GM18520 (cell line): ENCODE measurements around the gene COL18A1.

Source experiments
- ATAC-seq: cut with Tn5 transposase; IDR thresholded peaks from one replicate; pipeline ENCODE4 v1.9.1; 2021; ENCODE audit not compliant: unreplicated experiment

Gene COL18A1

DNA sequence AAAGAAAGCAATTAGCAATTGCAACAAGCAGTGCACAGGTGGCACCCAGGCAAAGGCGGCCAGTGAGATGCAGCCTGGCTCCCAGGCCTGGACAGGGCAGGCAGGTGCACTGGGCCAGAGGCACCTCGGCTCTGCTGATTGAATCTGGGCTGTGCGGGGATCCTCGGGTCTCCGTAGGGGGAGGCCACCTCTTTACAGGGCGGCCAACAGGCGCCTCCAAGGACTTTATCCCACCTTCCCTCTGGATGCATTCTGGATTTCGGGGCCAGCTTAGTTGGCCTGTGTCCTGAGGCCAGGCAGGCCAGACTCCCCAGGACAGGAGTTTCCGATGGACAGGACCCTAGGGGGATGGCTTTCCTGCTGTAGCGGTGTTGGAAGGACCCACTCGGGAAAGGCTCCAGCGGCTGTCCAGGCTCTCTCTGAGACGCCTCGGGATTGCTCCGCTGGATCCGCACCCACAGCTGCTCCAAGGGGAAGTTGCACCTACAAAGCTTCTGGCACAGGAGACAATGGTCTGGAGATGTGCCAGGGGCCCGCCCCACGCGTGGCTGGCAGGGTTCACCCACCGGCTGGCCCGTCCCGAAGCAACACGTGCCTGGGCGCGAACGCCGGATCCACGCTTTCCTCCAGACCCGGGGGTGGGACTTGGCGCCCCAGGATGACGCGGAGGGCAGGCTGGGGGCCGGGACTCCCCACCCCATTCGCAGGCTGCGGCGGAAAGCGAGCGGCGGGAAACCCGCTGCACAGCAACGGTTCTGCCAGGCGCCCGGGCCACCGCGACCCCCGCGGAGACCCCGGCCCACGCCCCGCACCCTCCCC lies 136.5 kb downstream of the COL18A1 start:
- no peak for ATAC-seq

DNA sequence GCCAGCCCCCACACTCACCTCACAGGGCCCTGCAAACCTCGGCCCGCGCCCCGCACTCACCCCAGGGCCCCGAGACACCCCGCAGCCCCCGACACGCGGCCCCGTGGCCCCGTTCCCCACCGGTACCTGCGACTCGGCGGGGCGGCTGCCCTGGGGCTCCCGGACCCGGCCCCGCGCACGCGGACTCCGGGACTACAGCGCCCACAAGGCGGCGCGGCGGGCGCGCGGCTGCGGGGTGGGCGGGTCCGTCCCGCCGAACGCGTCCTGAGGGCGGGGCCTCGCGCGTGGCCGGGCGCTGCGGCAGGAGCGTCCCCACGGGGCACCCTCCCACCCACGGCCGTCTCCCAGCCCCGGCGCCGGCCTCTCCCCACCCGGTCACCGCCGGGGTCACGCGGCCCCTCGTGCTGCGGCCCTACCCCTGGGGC lies 137.3 kb downstream of the COL18A1 start, which contains the start of gene SLC19A1:
Gene SLC19A1, minus strand, starts transcription at position 199 of the 425 bp plus-strand sequence. CDS start 4,481 bp downstream, outside the sequence.
- ATAC-seq: no peak

DNA sequence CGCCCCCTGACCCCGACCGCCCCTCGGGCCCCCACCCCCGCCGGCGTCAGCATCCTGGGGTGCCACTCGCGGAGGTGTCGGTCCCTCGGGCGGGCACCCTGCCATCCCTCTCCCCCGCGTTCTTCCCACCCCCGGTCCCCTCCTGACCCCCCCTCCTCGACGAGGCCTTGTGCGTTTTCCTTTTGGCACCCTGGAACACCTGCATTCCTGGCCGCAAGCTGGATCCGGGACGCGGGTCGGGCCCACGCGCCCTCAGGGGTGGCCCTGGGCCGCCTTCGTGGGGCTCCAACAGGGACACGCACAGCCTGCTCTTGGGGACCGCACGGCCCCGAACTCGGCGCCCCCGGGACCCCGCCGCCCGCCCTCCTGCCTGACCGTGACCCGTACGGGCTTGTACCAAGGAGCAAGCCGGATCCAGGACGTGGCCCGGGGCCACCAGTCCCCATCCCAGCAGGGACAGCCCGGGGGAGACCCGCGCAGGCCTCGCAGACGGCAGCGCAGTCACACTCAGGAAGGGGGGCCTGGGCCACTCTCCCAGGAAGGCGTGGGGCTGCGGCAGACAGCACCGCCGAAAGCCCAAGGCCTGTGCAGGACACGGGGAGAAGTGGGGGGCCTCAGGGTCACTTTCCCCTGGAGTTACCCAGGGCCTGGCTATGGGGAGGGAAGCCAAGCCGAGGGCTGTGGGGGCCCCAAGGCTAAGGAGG lies 137.9 kb downstream of the COL18A1 start:
- ATAC-seq: no peak

DNA sequence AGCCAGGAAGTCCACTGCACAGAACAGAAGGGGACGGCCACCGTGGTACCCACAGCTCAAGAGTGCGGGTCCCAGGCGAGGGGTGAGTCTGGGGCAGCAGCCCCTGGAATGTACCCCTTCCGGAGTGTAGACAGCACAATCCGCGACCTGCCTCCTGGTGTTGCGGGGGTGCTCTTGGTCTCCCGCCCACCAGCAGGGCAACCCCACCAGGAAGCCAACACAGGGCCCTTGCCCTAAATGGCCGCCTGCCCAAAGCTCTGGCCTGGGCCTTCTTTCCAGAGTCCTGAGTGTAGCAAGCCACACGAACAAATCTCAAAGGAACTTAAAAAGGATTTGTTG lies 138.4 kb downstream of the COL18A1 start:
- ATAC-seq: no peak

DNA sequence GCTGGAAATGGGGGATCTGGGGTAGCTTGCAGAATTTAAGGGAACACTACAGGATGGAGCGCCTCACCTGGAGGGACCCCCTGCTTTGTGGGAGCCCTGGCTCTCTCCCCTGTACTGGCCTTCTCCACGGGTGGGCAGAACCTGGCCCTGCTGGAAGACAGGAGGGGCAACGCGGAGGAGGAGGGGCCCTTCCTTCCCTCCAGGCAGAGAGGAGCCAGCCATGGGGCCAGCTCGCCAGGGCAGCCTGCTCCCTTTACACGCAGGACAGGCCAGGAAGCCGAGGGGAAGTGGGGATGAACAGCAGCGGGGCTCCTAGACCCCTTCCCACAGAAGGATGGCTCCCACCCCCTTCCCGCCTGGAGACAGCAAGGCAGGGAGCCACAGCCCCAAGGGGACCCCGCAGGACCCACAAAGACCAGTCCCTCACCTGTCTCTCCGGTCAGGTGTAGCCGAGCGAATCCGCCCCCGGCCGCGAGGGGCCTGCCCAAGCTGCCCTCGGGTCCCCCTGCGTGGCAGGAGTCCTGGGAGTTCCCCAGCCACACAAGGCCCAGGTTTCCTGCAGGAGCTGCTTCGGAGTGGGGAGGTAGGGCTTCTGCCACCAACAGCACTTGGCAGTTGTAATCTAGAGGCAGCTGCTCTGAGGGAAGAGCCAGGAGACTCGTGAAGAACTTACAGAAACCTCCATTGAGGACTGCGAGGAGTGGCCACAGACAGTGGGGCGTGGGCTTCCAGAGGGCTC lies 138.9 kb downstream of the COL18A1 start:
- ATAC-seq: no peak

DNA sequence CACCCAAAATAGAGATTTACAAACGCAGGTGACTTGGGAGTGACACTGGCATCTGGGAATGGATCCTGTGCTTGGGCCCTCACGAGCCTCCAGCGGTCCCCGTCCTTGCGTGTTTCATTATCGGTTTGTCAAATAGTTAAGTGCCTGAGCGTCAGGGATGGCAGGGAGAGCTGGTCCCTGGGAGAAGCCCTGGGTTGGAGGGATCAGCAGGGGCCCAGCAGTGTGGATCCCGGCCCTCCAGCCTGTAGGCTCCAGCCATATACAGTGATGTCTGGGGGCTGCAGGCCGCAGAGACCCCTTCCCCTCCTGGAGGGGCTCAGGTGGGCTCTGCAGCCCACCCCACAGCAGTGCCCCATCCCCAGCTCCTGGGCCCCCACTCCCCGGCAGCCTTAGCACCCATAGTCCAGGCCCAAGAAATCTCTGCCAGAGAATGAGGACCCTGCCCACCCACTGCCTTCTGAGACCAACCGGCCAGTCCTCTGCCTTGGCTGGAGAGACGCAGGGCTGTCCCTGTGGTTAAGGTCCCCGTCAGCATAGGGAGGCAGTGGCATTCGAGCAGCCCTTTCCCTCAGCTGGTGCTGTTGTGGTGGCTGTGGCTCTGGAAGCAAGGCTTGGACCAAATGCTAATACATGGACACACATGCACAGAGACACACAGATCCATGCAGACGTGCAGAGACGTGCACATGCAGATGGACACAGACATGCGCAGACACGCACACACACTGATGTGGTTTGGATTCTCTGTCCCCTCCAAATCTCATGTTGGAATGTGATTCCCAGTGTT lies 139.7 kb downstream of the COL18A1 start:
- ATAC-seq: no peak

DNA sequence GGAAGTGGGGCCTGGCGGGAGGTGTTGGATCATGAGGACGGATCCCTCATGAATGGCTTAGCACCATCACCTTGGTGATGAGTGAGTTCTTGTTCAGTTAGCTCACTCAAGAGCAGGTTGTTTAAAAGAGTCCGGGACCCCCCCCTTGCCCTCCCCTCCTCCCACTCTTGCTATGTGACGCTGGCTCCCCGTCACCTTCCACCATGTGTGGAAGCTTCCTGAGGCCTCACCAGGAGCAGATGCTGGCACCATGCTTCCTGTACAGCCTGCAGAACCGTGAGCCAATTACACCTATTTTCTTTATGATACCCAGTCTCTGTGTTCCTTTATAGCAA lies 140.2 kb downstream of the COL18A1 start:
- no peak for ATAC-seq

DNA sequence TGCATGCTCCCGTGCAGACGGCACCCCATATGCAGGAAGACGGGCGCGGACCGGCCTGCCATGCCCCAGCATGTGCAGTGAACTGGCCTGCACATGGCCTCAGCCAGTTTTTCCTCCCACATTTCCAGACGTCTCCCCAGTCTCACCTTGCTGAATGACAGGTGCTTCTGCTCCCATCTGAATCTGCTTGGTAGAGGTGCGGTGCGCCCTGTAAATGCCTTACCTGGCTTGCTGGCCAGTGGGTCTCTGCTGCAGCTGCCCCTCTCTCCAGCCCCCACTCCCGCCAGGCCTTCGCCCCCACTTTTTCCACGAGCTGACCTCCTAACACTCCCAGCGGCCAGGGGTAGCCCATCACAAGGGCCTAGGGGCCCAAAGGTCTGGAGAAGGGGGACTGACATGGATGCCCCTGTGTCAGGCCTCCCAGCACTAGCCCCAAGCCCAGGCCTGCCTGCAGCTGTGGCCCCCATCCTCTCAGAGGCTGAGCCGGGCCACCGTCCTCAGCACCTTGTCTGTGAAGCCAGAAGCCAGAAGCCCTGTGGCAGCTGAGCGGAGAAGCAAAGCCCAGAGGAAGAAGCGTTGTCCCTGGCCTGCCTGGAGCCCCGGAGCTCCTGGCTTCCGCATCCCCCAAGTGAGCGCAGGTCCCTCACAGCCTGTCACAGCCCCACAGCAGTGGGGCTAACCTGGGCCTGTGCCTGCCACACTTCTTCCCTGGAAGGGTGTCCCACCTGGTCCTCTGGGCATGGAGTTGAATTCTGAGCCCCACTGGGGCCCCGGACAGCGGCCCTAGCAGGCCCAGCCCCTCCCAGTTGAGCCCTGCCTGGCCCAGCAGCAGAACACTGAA lies 140.9 kb downstream of the COL18A1 start:
- no peak for ATAC-seq

DNA sequence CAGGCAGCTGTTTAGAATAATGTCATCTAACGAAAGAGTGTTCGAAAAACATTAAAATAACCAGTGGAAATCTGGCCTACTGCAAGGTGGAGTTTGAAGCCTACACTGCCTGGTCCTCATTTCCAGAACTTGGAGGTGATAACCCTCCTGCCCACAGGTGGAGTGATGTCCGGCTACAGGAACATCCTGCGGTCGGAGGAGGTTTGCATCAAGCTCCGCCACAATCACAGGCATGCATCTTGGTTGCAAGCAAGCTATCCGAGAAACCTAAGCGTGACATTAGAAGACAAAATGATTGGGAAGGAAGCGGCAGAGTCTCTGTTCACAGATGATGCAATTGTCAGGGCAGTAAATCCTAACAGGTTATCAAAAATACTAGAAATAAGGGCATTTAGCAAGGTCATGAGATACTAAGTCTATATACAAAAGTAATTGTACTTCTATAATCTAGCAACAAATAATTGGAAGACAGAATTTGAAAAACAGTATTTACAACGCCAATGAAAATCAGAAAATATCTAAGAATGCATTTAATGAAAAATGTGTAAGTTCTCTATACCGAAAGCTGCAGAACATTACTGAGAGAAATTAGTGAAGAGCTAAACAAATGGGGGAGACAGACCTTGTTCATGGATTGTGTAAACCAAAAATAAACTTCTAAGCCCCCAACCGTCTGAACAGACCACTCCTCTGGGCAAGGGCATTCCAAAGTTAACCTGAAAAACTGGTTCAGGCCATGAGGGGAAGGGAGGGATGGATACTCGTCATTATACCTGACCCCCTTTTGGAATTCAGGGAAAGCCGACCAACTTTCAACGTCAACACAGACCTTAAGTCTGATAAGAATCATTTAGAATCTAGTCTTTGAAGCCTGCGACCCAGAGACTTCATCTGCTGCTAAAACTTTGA lies 141.9 kb downstream of the COL18A1 start:
- ATAC-seq: no peak

DNA sequence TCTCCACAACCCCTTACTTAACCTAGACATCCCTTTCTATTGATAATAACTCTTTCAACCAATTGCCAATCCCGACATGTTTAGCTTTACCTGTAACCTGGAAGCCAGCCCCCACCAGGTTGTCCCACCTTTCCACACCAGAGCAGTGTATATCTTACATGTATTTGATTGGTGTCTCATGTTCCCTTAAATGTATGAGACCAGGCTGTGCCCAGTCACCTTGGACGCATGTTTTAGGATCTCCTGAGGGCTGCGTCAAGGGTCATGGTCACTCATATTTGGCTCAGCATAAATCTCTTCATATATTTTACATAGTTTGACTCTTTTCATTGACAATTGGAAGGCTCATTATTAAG lies 142.6 kb downstream of the COL18A1 start:
- no peak for ATAC-seq

DNA sequence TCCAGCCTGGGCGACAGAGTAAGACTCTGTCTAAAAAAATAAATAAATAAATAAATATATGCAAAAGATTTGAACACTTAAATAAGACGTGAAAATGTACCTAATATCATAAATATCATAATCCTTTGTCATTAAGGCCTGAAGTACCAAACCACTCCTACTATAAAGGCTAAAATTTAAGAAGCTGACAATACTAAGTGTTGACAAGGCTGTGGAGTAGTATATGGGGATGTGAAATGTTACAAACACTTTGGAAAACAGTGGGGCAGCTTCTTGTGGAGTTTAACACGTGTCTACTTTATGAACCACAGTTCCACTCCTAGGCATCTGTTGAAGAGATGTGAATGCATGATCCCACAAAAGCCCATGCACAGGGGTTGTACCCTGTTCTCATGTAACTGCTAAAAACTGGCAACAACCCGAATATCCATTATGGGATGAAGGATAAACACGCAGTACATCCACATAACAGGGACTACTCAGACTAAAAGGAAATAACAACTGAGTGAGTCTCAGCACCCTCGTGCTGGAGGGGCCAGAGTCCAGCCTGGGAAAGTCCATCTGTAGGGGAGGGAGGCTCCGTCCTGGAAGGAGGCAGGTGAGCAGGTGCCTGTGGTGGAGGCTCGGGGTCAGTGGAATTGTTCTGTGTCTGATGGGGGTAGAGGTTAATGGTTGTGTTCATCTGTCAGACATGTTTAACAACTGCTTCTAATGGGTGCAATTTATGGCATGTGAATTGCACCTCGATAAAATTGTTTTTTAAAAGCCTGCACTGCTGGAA lies 143.9 kb downstream of the COL18A1 start:
- no peak for ATAC-seq

DNA sequence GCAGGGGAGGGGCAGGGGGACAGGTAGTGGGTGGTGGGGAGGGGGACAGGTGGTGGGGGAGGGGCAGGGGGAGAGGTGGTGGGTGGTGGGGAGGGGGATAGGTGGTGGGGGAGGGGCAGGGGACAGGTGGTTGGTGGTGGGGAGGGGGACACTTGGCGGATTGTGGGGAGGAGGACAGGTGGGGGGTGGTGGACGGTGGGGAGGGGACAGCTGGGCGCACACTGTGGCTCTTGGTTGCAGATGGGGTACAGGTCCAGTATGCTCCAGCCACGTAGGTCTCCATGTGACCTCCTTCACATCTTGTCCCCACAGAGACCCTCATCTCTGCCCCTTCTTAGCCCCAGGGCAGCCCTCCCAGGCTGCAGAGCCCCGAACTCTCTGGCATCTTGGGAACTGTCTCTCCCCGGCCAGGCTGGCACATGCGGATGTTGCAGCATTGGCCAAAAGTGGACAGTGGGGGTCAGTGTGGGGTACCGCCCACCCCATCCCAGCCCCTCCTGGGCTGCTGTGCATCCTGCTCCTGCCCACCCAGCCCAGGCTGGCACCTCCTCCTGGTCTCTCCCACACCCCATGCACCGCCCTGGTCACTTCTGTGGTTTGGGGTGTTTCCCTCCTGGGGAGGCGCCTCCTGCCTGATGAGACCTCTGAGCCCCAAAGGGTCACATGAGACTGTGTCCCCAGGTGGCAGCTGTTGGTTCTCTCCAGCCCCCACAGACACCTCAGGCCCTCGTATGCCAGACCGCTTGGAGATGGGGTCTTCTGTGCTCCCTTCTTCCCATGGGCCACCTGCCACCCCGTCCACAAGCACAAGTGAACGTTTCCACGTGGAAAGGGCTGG lies 144.9 kb downstream of the COL18A1 start:
- no peak for ATAC-seq

DNA sequence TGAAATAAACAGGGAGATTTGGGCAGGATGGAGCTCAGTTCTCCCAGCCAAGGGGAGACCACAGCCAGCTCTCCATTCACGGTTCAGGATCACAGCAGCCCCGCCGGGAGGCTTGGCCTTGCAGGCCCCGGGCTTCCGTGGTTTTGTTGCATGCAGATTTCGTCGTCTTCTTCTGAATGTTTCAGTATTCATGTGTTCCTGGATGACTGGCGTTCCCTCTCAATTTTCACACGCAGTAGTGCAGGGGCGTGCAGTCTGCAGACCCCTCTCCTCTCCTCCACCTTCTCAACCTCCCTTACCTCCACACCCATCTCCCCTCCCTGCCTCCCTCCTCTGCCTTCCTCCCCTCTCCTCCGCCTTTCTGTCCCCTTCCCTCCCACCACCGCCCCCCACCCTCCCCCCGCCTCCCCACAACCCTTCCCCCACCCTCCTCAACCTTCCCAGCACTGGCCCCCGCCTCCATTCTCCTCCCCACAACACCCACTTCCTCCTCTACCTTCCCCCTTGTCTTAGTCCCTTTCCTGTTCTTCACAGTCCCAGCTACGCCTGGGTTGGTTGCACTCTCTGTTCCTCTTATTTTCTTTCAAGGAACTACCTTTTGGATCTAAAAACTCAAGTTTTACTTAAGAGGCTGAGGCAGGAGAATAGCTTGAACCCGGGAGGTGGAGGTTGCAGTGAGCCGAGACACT lies 145.7 kb downstream of the COL18A1 start:
- no peak for ATAC-seq

DNA sequence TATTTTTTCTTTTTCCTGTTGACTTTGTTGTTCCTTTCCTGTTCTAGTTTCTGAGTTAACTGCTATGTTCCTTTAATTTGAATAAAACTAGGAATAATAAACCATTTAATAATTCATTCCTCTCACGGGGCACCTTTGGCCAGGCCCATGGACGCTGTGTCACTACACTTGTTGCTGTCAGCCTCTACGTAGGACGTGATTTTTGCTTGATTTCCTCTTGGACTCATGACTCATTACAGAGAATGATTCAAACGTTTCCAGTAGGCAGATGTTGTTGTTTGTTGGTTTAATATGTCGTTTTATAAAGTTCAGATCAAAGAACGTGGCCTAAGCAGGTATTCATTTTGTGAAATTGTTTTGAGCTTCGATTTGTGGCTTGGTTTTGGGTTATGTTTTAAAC lies 146.4 kb downstream of the COL18A1 start:
- no peak for ATAC-seq

DNA sequence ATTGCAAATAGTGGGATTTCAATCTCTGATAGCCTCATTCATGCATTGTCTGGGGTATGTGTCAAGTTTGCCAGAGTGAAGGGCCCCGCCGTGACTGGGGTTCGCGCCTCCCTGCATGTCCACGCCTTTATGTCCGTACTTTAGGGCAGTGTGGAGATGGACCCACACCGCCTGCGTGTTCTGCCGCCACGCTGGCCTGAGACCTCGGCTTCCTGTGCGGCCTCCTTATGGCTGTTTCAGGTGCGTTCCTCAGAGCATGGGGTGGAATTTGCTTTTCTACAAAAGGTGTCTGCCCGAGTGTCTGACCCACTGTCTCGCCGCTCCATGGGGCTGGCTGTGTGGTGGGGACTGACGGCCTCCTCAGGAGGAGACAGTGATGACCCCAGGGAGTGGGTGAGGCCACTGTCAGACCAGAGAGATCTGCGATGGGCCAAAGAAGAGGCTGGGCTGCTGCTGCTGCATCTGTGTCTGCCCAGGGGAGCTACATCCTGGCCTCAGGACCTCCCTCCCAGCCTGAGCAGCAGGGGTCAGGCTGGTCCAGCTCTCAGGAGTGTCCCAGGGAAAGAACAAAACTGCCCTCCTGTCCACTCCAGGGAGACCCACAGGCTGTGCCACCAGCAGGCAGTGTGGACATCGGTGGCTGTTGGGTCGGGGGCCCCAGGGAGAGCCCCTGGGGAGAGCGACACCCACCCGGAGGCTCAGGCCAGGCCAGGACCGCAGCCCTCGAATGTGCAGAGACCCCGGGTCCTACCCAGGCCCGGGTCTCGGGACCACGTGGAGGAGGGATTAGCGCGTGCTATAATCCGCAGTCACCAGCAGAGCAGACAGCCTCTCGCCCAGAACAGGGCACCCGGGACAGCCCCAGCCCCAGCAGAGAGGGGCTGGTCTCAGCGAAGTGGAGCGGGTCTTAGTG lies 147.1 kb downstream of the COL18A1 start:
- ATAC-seq: no peak
